Stomach (tissue), 4 donors: ENCODE results near the gene SPEN.

Source experiments
- POLR2AphosphoS5 ChIP-seq, 3 donors: sonication (generic); formaldehyde crosslinking; IDR thresholded peaks; one replicate each; pipeline ENCODE4 v1.6.1; 2016; ENCODE audit warnings: antibody characterized with exemption in 3 of 3
- TF ChIP-seq, protein P1 (sequence below), 7 experiments: fragments of 450-650 bp in 4 of 7; fragments of 200-600 bp in 3 of 7; sonication (generic) in 3 of 7; IDR thresholded peaks; one replicate each; pipeline ENCODE4 v1.5.1; 2016 to 2019; ENCODE audit warnings: antibody characterized with exemption in 7 of 7, control low read depth in 2 of 7, mild to moderate bottlenecking in 1 of 7

- TF ChIP-seq, protein P1, sequence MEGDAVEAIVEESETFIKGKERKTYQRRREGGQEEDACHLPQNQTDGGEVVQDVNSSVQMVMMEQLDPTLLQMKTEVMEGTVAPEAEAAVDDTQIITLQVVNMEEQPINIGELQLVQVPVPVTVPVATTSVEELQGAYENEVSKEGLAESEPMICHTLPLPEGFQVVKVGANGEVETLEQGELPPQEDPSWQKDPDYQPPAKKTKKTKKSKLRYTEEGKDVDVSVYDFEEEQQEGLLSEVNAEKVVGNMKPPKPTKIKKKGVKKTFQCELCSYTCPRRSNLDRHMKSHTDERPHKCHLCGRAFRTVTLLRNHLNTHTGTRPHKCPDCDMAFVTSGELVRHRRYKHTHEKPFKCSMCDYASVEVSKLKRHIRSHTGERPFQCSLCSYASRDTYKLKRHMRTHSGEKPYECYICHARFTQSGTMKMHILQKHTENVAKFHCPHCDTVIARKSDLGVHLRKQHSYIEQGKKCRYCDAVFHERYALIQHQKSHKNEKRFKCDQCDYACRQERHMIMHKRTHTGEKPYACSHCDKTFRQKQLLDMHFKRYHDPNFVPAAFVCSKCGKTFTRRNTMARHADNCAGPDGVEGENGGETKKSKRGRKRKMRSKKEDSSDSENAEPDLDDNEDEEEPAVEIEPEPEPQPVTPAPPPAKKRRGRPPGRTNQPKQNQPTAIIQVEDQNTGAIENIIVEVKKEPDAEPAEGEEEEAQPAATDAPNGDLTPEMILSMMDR (IDR thresholded peaks at IDR 0.05): no peak
- TF ChIP-seq POLR2AphosphoS5 (IDR thresholded peaks at IDR 0.05): no peak
Measured at GRCh38 chr1:15953294-15953771, 105.8 kb downstream of the SPEN start.
